Spinal cord (tissue), 10 donors: ENCODE measurements around the gene CIB4. TPM values are rescaled to one million over a fixed set of nuclear protein-coding genes. Genes with fewer than 3 reads are reported as not detected.

Experiments
- DNase-seq, 6 donors: peaks; one replicate each; pipeline versions ENCODE4 v3.0.0 to v3.0.0-alpha.2; 2013 to 2015; ENCODE audit warnings: low spot score in 6 of 6, low read depth in 4 of 6
- H3K27ac ChIP-seq: one replicate; pipeline ENCODE4 v1.5.1; 2013; ENCODE audit warnings: low read depth, low read length, control low read depth
- H3K27me3 ChIP-seq: one replicate; pipeline ENCODE4 v1.6.1; 2013; ENCODE audit warnings: low read length; ENCODE audit not compliant: control insufficient read depth, insufficient read depth
- H3K36me3 ChIP-seq: one replicate; pipeline ENCODE4 v1.6.1; 2013; ENCODE audit warnings: low read length; ENCODE audit not compliant: control insufficient read depth, insufficient read depth
- H3K4me1 ChIP-seq: one replicate; pipeline ENCODE4 v1.6.1; 2013; ENCODE audit warnings: low read length; ENCODE audit not compliant: control insufficient read depth, insufficient read depth
- H3K4me3 ChIP-seq: one replicate; pipeline ENCODE4 v1.5.1; 2013; ENCODE audit warnings: low read depth, low read length, control low read depth
- H3K9me3 ChIP-seq: one replicate; pipeline ENCODE4 v1.6.1; 2013; ENCODE audit warnings: low read length; ENCODE audit not compliant: control insufficient read depth, insufficient read depth
- WGBS: methylation state at CpG from one replicate; pipeline ENCODE4 v1.1.5; 2013; ENCODE audit warnings: missing lambda C conversion rate; ENCODE audit not compliant: insufficient coverage; 5-methylcytosine and 5-hydroxymethylcytosine counted together
- polyA plus RNA-seq, 2 donors: library from polyadenylated mRNA; unstranded; fragments of 120-200 nt; gene quantifications; one replicate each; pipeline ENCODE4 v1.2.1, GENCODE V29; 2013; ENCODE audit not compliant: insufficient read length in 2 of 2
- total RNA-seq, 2 donors: library from RNA; depleted of rRNA in 1 of 2; stranded (reverse); fragments of 120-200 nt in 1 of 2; fragments of >200 nt in 1 of 2; gene quantifications; one replicate each; pipeline versions ENCODE4 v1.2.3 to v1.2.4, GENCODE V29; 2013 to 2014
- donor health status: healthy.

CIB4 gene
- total and polyA plus RNA-seq, 4 donors = 0.27 to 0.83 (median 0.50) TPM; not detected in 1

GRCh38 chr2:26618611-26619010, 22.6 kb downstream of the CIB4 start:
- Histone ChIP-seq H3K4me1 (peaks cover 34% of the 10 kb centered on the region), H3K4me3 (no peak overlapping the region), H3K36me3 (no peaks in the 10 kb centered on the region), H3K27me3 (peaks cover 9% of the 10 kb centered on the region), H3K9me3 (no peaks in the 10 kb centered on the region), H3K27ac (no peak overlapping the region)
- no peak for DNase-seq
- 96% methylated on average over 10 of the region's 10 CpGs for WGBS

GRCh38 chr2:26617588-26618083, 23.5 kb downstream of the CIB4 start:
- no peak overlapping the region for H3K27ac ChIP-seq
- no peaks in the 10 kb centered on the region for H3K9me3 ChIP-seq
- no peak for DNase-seq
- H3K4me3 ChIP-seq = no peak overlapping the region
- H3K36me3 ChIP-seq = no peaks in the 10 kb centered on the region
- peaks cover 9% of the 10 kb centered on the region for H3K27me3 ChIP-seq
- 63% methylated on average over 7 of the region's 7 CpGs for WGBS
- H3K4me1 ChIP-seq = peaks cover 44% of the 10 kb centered on the region

DNA sequence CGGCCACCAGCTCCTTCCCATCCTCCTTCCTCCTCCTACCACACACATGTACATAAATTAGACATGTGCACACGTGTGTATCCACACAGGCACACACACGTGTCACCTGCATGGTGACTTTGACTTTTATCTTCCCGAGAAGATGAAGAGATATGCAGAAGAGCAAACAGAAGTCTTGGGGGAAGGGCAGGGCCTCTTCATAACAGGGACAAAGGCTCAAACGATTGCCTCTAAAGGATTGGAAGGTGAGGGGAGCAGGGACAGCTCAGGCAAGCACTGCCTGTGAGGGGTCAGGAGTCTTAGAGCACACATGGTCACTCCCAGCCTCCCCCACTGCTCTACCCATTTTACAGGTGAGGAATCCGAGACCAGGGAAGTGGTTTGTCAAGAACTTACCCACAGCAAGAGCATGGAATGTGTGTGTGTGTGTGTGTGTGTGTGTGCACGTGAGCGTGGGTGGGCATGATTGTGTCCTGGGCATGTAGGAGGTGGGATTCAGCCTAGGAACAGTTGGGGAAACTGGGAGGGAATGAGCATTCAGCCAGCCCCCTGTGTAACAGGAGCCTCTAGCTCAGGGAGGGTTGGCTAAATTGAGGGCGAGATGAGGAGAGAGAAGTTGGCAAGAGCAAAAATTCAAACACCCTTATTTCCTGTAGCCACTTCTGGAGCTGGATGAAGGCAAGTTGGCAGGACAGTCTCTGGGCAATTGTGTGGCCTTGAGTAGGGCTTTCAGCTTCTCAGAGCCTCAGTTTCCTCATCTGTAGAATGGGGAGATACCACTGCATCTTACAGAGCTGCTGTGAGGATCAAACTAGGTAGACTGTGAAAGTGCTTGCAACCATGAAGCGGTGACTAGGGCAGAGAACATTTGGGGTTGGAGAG, 24.2 kb downstream of the CIB4 start:
- no peaks in the 10 kb centered on the region for H3K9me3 ChIP-seq
- H3K27ac ChIP-seq = no peak overlapping the region
- no peak for DNase-seq
- H3K36me3 ChIP-seq = no peaks in the 10 kb centered on the region
- WGBS = 84% methylated on average over 7 of the region's 10 CpGs
- H3K27me3 ChIP-seq = peaks cover 9% of the 10 kb centered on the region
- H3K4me3 ChIP-seq = no peak overlapping the region
- H3K4me1 ChIP-seq = peaks cover 51% of the 10 kb centered on the region

- H3K27me3 ChIP-seq = peaks cover 9% of the 10 kb centered on the region
- H3K4me1 ChIP-seq = peaks cover 52% of the 10 kb centered on the region
- DNase-seq = peak in 3 of 6 donors; percentile 19 to 91 (median 77)
- no peaks in the 10 kb centered on the region for H3K36me3 ChIP-seq
- 42% methylated on average over 17 of the region's 18 CpGs for WGBS
- H3K4me3 ChIP-seq = no peak overlapping the region
- H3K9me3 ChIP-seq = no peaks in the 10 kb centered on the region
- H3K27ac ChIP-seq = no peak overlapping the region
These were observed 25.1 kb downstream of the CIB4 start for GRCh38 chr2:26615860-26616705.

GRCh38 chr2:26615336-26615859, 25.8 kb downstream of the CIB4 start:
- 70% methylated on average over 4 of the region's 10 CpGs for WGBS

DNA sequence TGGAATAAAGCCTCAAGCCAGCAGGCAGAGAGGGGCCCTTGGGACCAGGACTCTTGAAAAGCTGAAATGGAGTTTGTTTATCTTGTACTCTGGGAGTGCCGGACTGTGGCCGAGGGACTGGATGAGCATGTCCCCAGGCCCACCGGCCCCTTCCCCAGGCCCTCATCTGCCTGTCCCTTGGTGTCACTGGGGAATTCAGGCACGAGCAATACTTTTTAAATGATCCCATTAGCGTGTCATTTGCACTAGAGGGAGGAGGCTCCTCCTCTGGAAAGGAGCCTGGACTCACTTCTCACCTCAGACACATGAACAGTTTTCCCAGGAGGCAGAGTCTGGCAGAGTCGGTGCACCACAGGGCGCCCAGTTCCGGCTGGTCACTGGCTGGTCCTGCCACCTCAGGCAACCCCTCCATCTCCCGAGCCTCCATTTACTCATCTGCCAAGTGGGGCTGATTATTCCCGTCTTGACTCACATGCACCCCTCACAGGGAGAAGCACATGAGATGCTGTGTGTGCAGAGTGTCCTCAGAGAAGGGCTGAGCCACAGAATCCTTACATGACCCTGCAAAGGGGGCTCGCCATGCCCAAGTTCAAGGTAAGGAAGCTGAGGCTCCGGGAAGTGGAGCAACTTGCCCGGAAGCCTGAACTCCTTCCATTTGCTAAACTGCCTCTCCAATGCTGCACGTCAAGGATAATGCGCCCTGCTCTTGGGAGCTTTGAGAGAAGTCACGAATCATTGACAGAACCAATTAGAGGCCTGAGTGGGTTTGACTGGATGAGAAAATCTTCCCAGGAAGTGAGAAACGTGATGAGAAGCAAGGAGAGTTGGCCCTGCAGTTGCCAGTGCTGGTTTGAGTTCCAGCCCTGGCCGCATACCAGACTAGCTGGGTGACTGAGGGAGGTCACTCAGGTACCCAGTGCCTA, 26.7 kb downstream of the CIB4 start:
- 70% methylated on average over 16 of the region's 18 CpGs for WGBS
- no peak overlapping the region for H3K27ac ChIP-seq
- no peak overlapping the region for H3K4me3 ChIP-seq
- H3K36me3 ChIP-seq = no peaks in the 10 kb centered on the region
- no peaks in the 10 kb centered on the region for H3K9me3 ChIP-seq
- peaks cover 6% of the 10 kb centered on the region for H3K27me3 ChIP-seq
- peak in 1 of 6 donors; percentile 70 for DNase-seq
- peaks cover 66% of the 10 kb centered on the region for H3K4me1 ChIP-seq

More at GRCh38 chr2:26615336-26615859, 25.8 kb downstream of the CIB4 start:
- H3K4me1 ChIP-seq = peaks cover 57% of the 10 kb centered on the region
- DNase-seq = no peak
- no peak overlapping the region for H3K27ac ChIP-seq
- H3K9me3 ChIP-seq = no peaks in the 10 kb centered on the region
- no peaks in the 10 kb centered on the region for H3K36me3 ChIP-seq
- no peak overlapping the region for H3K4me3 ChIP-seq
- H3K27me3 ChIP-seq = peaks cover 8% of the 10 kb centered on the region

GRCh38 chr2:26613241-26614215, 27.6 kb downstream of the CIB4 start:
- Histone ChIP-seq H3K4me3 (no peak overlapping the region), H3K4me1 (peaks cover 74% of the 10 kb centered on the region), H3K36me3 (no peaks in the 10 kb centered on the region), H3K27ac (no peak overlapping the region), H3K9me3 (no peaks in the 10 kb centered on the region), H3K27me3 (peaks cover under 1% of the 10 kb centered on the region)
- DNase-seq = peak in 1 of 6 donors; percentile 50
- 36% methylated on average over 11 of the region's 13 CpGs for WGBS

DNA sequence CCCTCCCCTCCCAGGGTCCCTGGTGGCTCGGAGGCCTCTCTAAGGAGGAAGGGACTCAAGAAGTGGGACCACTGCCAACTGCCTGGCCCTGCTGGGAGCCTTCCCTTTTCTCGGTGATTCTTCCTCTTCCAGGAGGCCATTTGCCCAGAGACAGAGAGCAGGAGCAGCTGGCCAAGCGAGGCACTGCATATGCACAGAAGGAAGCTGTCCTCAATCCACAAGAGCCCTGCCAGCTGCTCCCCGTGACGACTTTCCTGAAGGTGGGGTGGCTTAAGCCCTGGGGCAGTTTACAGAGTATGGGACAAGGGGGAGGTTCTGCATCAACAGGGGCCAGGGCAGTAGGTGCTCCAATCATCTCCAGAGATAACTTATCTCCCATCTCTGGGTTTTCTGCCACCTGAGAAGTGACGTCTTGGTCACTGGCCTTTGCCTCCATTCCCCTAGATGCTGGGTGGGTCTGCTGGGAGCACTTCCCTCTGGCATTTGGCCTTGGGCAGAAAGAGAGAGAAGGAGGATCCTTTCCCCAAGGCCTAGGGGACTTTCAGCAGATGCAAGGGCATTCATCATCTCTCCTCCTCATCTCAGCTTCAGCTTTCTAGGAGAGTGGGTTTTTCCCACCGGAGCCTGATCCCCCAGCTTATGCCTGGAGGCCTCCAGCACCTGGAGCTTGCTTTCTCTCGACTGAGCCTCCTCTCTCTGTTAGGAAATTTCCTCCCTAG, 28.5 kb downstream of the CIB4 start:
- H3K36me3 ChIP-seq = no peaks in the 10 kb centered on the region
- no peaks in the 10 kb centered on the region for H3K9me3 ChIP-seq
- H3K4me3 ChIP-seq = no peak overlapping the region
- DNase-seq = peak in 2 of 6 donors; percentile 57 to 86
- H3K27me3 ChIP-seq = no peaks in the 10 kb centered on the region
- peak overlapping the region; percentile 0 for H3K27ac ChIP-seq
- 41% methylated on average over 6 of the region's 8 CpGs for WGBS
- peaks cover 76% of the 10 kb centered on the region for H3K4me1 ChIP-seq
